Stimulated activated CD8-positive, alpha-beta memory T cell treated with anti-CD3 and anti-CD28 coated beads, Interleukin-12 subunit alpha, Interleukin-12 subunit beta, amount 100 ng/mL, for 1 hour (primary cell): ENCODE measurements around the gene CCR9.

ENCODE experiments used
- DNase-seq: peaks from one replicate; pipeline ENCODE4 v3.0.0-alpha.2; 2020; ENCODE audit warnings: low read depth

The CCR9 gene

GRCh38 chr3:45938864-45939263 lies 52.5 kb downstream of the CCR9 start:
- DNase-seq, result peak; percentile 76

GRCh38 chr3:45939341-45939771 lies 53.0 kb downstream of the CCR9 start:
- no peak for DNase-seq

GRCh38 chr3:45940004-45940780 lies 53.8 kb downstream of the CCR9 start:
- no peak for DNase-seq

GRCh38 chr3:45940781-45941365 lies 54.5 kb downstream of the CCR9 start:
- no peak for DNase-seq

GRCh38 chr3:45942051-45942825 lies 55.9 kb downstream of the CCR9 start:
- DNase-seq, result no peak

- peak; percentile 13 for DNase-seq
Measured at GRCh38 chr3:45943207-45943846, 57.0 kb downstream of the CCR9 start, which contains the start of gene CXCR6. CXCR6 (plus strand) TSS chr3:45943464; CDS start chr3:45946482, 3,018 bp downstream.

- DNase-seq, result no peak
Measured at GRCh38 chr3:45944830-45945620, 58.7 kb downstream of the CCR9 start.

GRCh38 chr3:45946307-45946706 lies 60.0 kb downstream of the CCR9 start:
- DNase-seq, result no peak

- no peak for DNase-seq
Measured at GRCh38 chr3:45946875-45947274, 60.5 kb downstream of the CCR9 start.

- no peak for DNase-seq
Measured at GRCh38 chr3:45947361-45947760, 61.0 kb downstream of the CCR9 start.

- no peak for DNase-seq
Measured at GRCh38 chr3:45948311-45948781, 62.0 kb downstream of the CCR9 start.

- no peak for DNase-seq
Measured at GRCh38 chr3:45948881-45949280, 62.5 kb downstream of the CCR9 start.

- DNase-seq, result no peak
Measured at GRCh38 chr3:45949432-45949831, 63.1 kb downstream of the CCR9 start.

- DNase-seq, result no peak
Measured at GRCh38 chr3:45950131-45950530, 63.8 kb downstream of the CCR9 start.

GRCh38 chr3:45950686-45951600 lies 64.6 kb downstream of the CCR9 start:
- peak; percentile 26 for DNase-seq

GRCh38 chr3:45951946-45952345 lies 65.6 kb downstream of the CCR9 start:
- no peak for DNase-seq

GRCh38 chr3:45952456-45952855 lies 66.1 kb downstream of the CCR9 start:
- DNase-seq, result no peak
